Measurements from ENCODE around the gene COL18A1. TPM values are rescaled to one million over a fixed set of nuclear protein-coding genes. Genes with fewer than 3 reads are reported as not detected.

The COL18A1 gene
- total RNA-seq, 4 donors from 2014 or later, result 16.4 to 42.2 (median 20.7) TPM

DNA sequence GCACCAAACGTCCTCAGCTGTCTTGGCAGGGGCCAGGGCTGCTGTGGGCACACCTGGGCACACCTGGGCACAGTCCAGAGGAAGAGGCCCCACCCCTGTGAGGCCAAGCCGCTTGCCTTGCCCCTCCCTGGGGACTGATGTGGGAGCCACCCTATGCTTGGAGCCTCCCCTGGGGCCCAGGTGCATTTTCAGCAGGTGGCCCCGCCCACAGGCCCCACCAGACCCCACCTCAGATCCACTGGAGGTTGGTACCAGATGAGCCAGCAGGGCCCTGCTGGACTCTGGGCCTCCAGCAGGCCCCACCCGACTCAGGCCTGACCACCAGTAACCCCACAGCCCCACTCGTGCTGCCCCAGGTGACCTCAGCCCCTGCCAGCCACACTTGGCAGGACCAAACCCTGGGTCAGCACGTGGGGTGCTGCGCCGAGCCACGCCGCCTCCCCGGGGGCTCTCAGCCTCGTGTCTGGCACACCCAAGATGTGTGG, 128.4 kb downstream of the COL18A1 start:
- H3K27me3 ChIP-seq, result no peaks in the 10 kb centered on the region
- no peaks in the 10 kb centered on the region for H3K36me3 ChIP-seq
- H3K9me3 ChIP-seq, result no peaks in the 10 kb centered on the region
- DNase-seq, result peak in 1 of 2 donors; percentile 10
- H3K4me1 ChIP-seq, result peaks cover 10 to 12% of the 10 kb centered on the region in 2 donors
- no peak overlapping the region for H3K27ac ChIP-seq
- ATAC-seq, result no peak
- TF ChIP-seq, protein P1, sequence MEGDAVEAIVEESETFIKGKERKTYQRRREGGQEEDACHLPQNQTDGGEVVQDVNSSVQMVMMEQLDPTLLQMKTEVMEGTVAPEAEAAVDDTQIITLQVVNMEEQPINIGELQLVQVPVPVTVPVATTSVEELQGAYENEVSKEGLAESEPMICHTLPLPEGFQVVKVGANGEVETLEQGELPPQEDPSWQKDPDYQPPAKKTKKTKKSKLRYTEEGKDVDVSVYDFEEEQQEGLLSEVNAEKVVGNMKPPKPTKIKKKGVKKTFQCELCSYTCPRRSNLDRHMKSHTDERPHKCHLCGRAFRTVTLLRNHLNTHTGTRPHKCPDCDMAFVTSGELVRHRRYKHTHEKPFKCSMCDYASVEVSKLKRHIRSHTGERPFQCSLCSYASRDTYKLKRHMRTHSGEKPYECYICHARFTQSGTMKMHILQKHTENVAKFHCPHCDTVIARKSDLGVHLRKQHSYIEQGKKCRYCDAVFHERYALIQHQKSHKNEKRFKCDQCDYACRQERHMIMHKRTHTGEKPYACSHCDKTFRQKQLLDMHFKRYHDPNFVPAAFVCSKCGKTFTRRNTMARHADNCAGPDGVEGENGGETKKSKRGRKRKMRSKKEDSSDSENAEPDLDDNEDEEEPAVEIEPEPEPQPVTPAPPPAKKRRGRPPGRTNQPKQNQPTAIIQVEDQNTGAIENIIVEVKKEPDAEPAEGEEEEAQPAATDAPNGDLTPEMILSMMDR (IDR thresholded peaks at IDR 0.05 in 4 of 5, conservative IDR thresholded peaks at IDR 0.05 in 1 of 5), result no peak
- no peak for TF ChIP-seq POLR2A (IDR thresholded peaks at IDR 0.05)
- intact Hi-C loops (cut with DNase I; ENCODE audit: low total_unique reads), result no loop called here
- H3K4me3 ChIP-seq, result no peak overlapping the region
- in situ Hi-C loops (cut with MboI; ENCODE audit: low sequenced_read_pairs in 4 of 4), result no loop called here

DNA sequence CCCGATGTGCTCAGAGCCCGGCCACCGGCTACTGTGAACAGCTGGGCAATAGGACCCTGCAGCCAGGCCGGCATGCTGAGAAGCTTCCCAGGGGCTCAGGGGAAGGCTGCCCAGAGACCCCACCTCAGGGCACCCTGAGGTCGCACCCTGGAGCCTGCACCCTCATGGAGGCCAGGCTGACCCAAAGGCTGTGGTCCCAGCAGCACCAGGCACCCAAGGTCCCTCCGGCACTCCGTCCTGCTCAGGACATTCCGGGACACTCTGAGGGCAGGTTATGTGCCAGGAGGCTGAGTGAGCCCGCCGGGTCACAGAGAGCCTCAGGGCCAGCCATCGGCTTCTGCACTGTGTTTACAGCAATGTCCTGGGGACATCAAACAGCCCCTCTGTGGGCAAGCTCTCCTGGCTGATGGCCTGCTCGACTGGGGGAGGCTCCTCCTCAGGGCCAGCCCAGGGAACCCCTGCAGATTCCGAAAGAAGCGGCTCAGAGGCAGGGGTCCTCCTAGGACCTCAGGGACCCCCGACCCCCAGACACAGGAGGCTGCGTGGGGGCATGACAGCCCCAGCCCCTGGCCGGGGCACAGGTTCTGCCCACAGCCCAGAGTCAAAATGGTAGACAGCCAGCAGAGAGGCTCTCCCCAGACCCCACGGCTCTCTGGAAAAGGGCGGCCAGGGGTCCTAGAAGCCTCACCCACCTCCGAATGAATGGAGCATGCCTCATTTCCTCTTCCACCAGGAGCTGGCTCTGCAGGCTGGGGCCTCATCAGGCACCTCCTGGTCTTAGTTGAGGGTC, 129.1 kb downstream of the COL18A1 start:
- no peaks in the 10 kb centered on the region for H3K9me3 ChIP-seq
- in situ Hi-C loops (cut with MboI; ENCODE audit: low sequenced_read_pairs in 4 of 4) (no loop called here), intact Hi-C loops (cut with DNase I; ENCODE audit: low total_unique reads) (no loop called here)
- H3K27ac ChIP-seq, result no peak overlapping the region
- ATAC-seq (no peak), DNase-seq (peak in 1 of 2 donors; percentile 7)
- peaks cover 10 to 12% of the 10 kb centered on the region in 2 donors for H3K4me1 ChIP-seq
- no peak overlapping the region for H3K4me3 ChIP-seq
- no peaks in the 10 kb centered on the region for H3K36me3 ChIP-seq
- TF ChIP-seq, protein P1 (IDR thresholded peaks at IDR 0.05 in 4 of 5, conservative IDR thresholded peaks at IDR 0.05 in 1 of 5), result no peak
- TF ChIP-seq POLR2A (IDR thresholded peaks at IDR 0.05), result no peak
- H3K27me3 ChIP-seq, result no peaks in the 10 kb centered on the region

DNA sequence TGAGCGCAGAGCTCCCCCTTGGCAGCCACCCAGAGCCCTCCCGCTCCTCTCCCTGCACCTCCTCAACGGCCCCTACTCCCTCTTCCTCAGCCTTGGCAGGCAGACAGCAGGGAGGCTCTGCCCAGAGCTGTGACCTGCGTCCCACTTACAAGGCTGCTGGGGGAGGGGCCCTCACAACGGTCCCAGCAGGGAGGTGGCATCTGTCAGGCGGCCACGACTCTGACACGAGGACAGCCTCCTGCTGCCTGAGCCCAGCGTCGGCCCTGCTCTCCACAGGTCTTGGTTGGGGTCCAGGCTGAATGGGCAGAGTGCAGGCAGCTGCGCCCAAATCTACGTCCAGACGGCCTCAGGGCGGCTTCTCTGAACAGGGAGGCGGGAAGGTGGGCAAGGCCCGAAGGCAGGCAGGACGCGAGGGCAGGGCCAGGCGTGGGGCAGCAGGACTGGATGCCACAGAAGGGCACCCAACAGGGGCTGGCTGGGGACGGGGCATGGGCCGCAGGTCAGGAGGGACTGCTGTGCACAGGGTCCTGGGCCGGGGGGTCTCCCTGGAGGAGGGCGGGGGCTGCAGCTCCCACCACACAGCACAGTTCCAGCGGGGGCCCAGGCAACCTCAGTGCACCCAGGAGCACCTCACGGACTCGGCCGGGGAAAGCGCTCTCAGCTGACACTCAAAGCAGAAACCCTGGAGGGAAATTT, 129.8 kb downstream of the COL18A1 start:
- no peak overlapping the region for H3K4me3 ChIP-seq
- no peak overlapping the region for H3K27ac ChIP-seq
- peak; percentile 53 to 65 for ATAC-seq
- H3K4me1 ChIP-seq, result peaks cover 10 to 12% of the 10 kb centered on the region in 2 donors
- DNase-seq, result peak; percentile 23 to 47
- TF ChIP-seq POLR2A (IDR thresholded peaks at IDR 0.05), result no peak
- TF ChIP-seq, protein P1 (IDR thresholded peaks at IDR 0.05 in 4 of 5, conservative IDR thresholded peaks at IDR 0.05 in 1 of 5), result no peak
- no peaks in the 10 kb centered on the region for H3K27me3 ChIP-seq
- in situ Hi-C loops (cut with MboI; ENCODE audit: low sequenced_read_pairs in 4 of 4) (no loop called here), intact Hi-C loops (cut with DNase I; ENCODE audit: low total_unique reads) (no loop called here)
- no peaks in the 10 kb centered on the region for H3K36me3 ChIP-seq
- no peaks in the 10 kb centered on the region for H3K9me3 ChIP-seq

DNA sequence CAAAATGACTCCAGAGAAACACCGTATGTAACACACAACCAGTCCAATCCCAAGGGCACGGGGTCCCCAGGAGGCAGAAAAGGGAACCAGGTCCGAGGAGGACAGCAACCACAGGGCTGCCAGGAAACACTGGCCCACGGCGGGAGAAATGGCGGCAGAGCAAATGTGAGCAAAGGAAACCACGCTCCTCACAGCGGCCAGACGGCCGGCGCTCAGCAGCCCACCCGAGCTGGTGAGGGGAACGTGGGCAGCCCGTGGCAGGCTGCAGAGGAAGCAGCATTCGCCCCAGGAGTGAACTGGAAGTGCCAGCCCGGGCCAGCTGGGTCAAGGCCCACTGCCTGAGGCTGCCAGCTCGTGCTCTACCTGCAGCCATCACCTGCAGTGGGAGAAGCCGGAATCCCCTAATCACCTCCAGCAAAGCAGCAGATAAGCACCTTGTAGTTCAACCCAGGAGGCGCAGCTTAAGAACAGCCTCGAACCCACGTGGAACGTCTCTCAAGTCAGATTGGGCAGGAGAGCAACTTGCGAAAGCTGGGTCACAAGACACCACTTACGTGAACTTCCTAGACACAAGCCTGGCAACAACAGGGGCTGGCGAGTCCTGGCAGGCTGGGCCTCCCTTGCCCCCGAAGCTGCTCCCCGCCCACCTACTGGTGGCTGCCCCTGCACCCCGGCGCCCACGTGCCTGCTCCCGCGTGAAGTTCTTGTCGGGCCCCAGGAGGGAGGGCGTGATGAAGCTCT, 130.5 kb downstream of the COL18A1 start:
- TF ChIP-seq POLR2A (IDR thresholded peaks at IDR 0.05), result no peak
- TF ChIP-seq, protein P1 (IDR thresholded peaks at IDR 0.05 in 4 of 5, conservative IDR thresholded peaks at IDR 0.05 in 1 of 5), result no peak
- intact Hi-C loops (cut with DNase I; ENCODE audit: low total_unique reads) (no loop called here), in situ Hi-C loops (cut with MboI; ENCODE audit: low sequenced_read_pairs in 4 of 4) (no loop called here)
- Histone ChIP-seq H3K27me3 (no peaks in the 10 kb centered on the region), H3K27ac (no peak overlapping the region), H3K4me1 (peaks cover 10 to 12% of the 10 kb centered on the region in 2 donors), H3K9me3 (no peaks in the 10 kb centered on the region), H3K4me3 (no peak overlapping the region), H3K36me3 (no peaks in the 10 kb centered on the region)
- ATAC-seq (no peak), DNase-seq (peak in 1 of 2 donors; percentile 7)
